Muscle layer of duodenum (tissue), 2 donors: ENCODE measurements around the gene ARF3.
"Not testable (repeated sequence)": the region's sequence is repeated elsewhere in the genome, so short reads cannot be mapped to it uniquely, and the experiment has no call there.

Source experiments
- H3K27ac ChIP-seq: one replicate; pipeline ENCODE4 v1.7.0; 2013; ENCODE audit warnings: mild to moderate bottlenecking, low read length
- H3K27me3 ChIP-seq: one replicate; pipeline ENCODE4 v1.7.0; 2013; ENCODE audit warnings: low read depth, mild to moderate bottlenecking, control low read depth, low read length
- H3K36me3 ChIP-seq, 2 donors: one replicate each; pipeline ENCODE4 v1.7.0; 2013; ENCODE audit warnings: low read length in 2 of 2, control low read depth in 1 of 2, mild to moderate bottlenecking in 1 of 2; ENCODE audit not compliant: insufficient read depth in 2 of 2, control insufficient read depth in 1 of 2
- H3K4me1 ChIP-seq, 2 donors: one replicate each; pipeline ENCODE4 v1.7.0; 2013; ENCODE audit warnings: low read length in 2 of 2, mild to moderate bottlenecking in 2 of 2, control low read depth in 1 of 2, moderate library complexity in 1 of 2; ENCODE audit not compliant: insufficient read depth in 2 of 2, control insufficient read depth in 1 of 2
- H3K4me3 ChIP-seq, 2 donors: one replicate each; pipeline ENCODE4 v1.7.0; 2013; ENCODE audit warnings: low read length in 2 of 2, low read depth in 1 of 2, mild to moderate bottlenecking in 1 of 2
- H3K9me3 ChIP-seq, 2 donors: one replicate each; pipeline ENCODE4 v1.7.0; 2013; ENCODE audit warnings: low read length in 2 of 2, control low read depth in 1 of 2, mild to moderate bottlenecking in 1 of 2; ENCODE audit not compliant: control insufficient read depth in 1 of 2
- donor health status: healthy.

ARF3 gene

GRCh38 chr12:48917857-48918537, 39.3 kb downstream of the ARF3 start:
- Histone ChIP-seq H3K4me1 (no peaks in the 10 kb centered on the region), H3K27me3 (no peaks in the 10 kb centered on the region), H3K4me3 (peak overlapping the region in 1 of 2 donors; percentile 14), H3K36me3 (peaks cover 0 to 3% of the 10 kb centered on the region in 2 donors), H3K9me3 (no peaks in the 10 kb centered on the region), H3K27ac (no peak overlapping the region)

- Histone ChIP-seq H3K36me3 (no peaks in the 10 kb centered on the region), H3K9me3 (no peaks in the 10 kb centered on the region), H3K4me1 (no peaks in the 10 kb centered on the region), H3K27me3 (no peaks in the 10 kb centered on the region), H3K4me3 (no peak overlapping the region), H3K27ac (no peak overlapping the region)
Measured at GRCh38 chr12:48910196-48910595, 47.1 kb downstream of the ARF3 start.

DNA sequence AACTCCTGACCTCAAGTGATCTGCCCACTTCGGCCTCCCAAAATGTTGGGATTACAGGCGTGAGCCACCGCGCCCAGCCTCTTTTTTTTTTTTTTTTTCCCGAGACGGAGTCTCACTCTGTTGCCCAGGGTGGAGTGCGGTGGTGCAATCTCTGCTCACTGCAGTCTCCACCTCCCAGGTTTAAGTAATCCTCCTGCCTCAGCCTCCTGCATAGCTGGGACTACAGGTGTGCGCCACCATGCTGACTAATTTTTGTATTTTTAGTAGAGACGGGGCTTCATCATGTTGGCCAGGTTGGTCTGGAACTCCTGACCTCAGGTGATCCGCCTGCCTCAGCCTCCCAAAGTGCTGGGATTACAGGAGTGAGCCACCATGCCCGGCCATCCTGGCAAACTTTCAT, 47.6 kb downstream of the ARF3 start:
- H3K27me3 ChIP-seq, H3K27ac ChIP-seq, H3K4me3 ChIP-seq, H3K4me1 ChIP-seq, H3K9me3 ChIP-seq, H3K36me3 ChIP-seq: not testable (repeated sequence)

DNA sequence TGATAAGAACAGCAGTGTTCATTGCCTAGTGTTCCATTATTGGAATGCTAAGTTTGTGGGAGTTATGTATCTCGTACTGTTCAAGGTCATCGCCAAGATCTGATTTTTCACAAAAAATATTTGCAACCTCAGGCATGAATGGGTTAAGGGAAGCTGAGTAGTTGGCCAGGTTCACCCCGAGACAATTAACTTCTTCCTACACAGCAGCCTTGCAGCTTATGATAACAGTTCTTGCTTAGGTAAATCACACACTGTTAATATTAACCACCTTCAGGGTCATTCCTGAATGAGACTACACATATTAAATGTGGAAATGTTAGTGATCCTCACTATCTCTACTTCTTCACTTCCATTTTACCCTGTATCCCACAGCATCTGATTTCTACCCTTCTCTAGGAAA, 50.0 kb downstream of the ARF3 start:
- no peaks in the 10 kb centered on the region for H3K36me3 ChIP-seq
- no peak overlapping the region for H3K27ac ChIP-seq
- H3K9me3 ChIP-seq: no peaks in the 10 kb centered on the region
- H3K4me1 ChIP-seq: peaks cover 4 to 5% of the 10 kb centered on the region in 2 donors
- H3K4me3 ChIP-seq: no peak overlapping the region
- no peaks in the 10 kb centered on the region for H3K27me3 ChIP-seq

- no peak overlapping the region for H3K27ac ChIP-seq
- H3K27me3 ChIP-seq: no peaks in the 10 kb centered on the region
- no peaks in the 10 kb centered on the region for H3K9me3 ChIP-seq
- no peaks in the 10 kb centered on the region for H3K36me3 ChIP-seq
- peak overlapping the region; percentile 60 to 69 for H3K4me3 ChIP-seq
- H3K4me1 ChIP-seq: peaks cover 4 to 5% of the 10 kb centered on the region in 2 donors
Measured at GRCh38 chr12:48903982-48904411, 53.3 kb downstream of the ARF3 start.

GRCh38 chr12:48903363-48903981, 53.8 kb downstream of the ARF3 start:
- Histone ChIP-seq H3K4me3 (no peak overlapping the region), H3K27me3 (no peaks in the 10 kb centered on the region), H3K4me1 (peaks cover 4 to 5% of the 10 kb centered on the region in 2 donors), H3K9me3 (no peaks in the 10 kb centered on the region), H3K36me3 (no peaks in the 10 kb centered on the region), H3K27ac (no peak overlapping the region)

- Histone ChIP-seq H3K27me3 (no peaks in the 10 kb centered on the region), H3K36me3 (no peaks in the 10 kb centered on the region), H3K4me3 (no peak overlapping the region), H3K9me3 (no peaks in the 10 kb centered on the region), H3K27ac (no peak overlapping the region), H3K4me1 (peaks cover 4 to 5% of the 10 kb centered on the region in 2 donors)
Measured at GRCh38 chr12:48901278-48901677, 56.0 kb downstream of the ARF3 start.

- H3K27ac ChIP-seq: no peak overlapping the region
- no peaks in the 10 kb centered on the region for H3K27me3 ChIP-seq
- H3K4me1 ChIP-seq: peaks cover 4 to 5% of the 10 kb centered on the region in 2 donors
- no peak overlapping the region for H3K4me3 ChIP-seq
- H3K36me3 ChIP-seq: no peaks in the 10 kb centered on the region
- H3K9me3 ChIP-seq: no peaks in the 10 kb centered on the region
Measured at GRCh38 chr12:48899651-48900050, 57.6 kb downstream of the ARF3 start.

DNA sequence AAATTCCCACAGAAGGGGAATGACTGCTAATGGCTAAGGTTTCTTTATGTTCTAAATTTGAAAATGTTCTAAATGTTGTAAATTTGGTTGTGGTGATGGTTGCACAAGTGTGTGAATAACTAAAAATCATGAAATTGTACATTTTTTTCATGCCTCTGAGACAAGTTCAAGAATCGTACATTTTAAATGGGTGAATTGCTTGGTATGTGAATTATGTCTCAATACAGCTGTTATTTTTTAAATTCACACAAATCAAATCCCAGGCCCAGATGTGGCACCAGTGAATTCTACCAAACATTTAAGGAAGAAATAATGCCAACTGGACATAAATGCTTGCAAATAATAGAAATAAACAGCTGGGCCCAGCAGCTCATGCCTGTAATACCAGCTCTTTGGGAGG, 63.0 kb downstream of the ARF3 start:
- Histone ChIP-seq H3K27me3 (no peaks in the 10 kb centered on the region), H3K36me3 (no peaks in the 10 kb centered on the region), H3K27ac (no peak overlapping the region), H3K9me3 (no peaks in the 10 kb centered on the region), H3K4me3 (no peak overlapping the region), H3K4me1 (peaks cover 5% of the 10 kb centered on the region in 2 donors)

GRCh38 chr12:48890657-48891418, 66.4 kb downstream of the ARF3 start:
- Histone ChIP-seq H3K4me1 (peaks cover 5% of the 10 kb centered on the region in 2 donors), H3K27me3 (no peaks in the 10 kb centered on the region), H3K36me3 (no peaks in the 10 kb centered on the region), H3K4me3 (peak overlapping the region; percentile 26 to 44), H3K9me3 (no peaks in the 10 kb centered on the region), H3K27ac (no peak overlapping the region)

DNA sequence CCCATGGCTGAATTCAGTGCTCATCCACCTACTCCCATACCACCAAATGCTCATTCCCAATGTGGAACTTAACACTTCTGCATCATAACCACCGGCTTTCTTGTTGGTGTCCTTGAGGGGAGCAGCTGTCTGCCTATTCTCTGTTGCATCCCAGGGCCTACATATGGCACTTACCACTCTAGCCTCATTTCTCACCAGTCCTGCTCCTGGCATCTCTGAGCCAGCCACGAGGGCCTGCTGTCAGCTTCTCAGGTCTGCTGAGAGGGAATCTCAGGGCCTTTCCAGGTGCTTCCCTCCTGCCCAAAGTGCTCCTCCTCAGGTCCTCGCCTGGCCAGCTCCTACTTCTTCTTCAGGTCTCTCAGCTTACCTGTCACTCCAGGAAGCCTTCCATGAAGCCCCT, 67.6 kb downstream of the ARF3 start:
- no peaks in the 10 kb centered on the region for H3K27me3 ChIP-seq
- no peaks in the 10 kb centered on the region for H3K36me3 ChIP-seq
- H3K4me1 ChIP-seq: peaks cover 5% of the 10 kb centered on the region in 2 donors
- no peak overlapping the region for H3K4me3 ChIP-seq
- H3K9me3 ChIP-seq: no peaks in the 10 kb centered on the region
- no peak overlapping the region for H3K27ac ChIP-seq
